ENCODE data around the gene RASL12.

The RASL12 gene

GRCh38 chr15:65067645-65068402, at the start of gene RASL12:
RASL12 (minus strand) TSS chr15:65067991; CDS start chr15:65067835, 156 bp downstream.
- Histone ChIP-seq H3K9ac (ENCODE audit: low read length) (no peak within 1 kb of the TSS), H4K20me1 (ENCODE audit: low read depth, low read length) (no peaks in the 10 kb centered on the region), H3K27ac (ENCODE audit: low read depth, low read length) (no peak within 1 kb of the TSS), H3K9me3 (ENCODE audit: insufficient read depth, low read length) (no peaks in the 10 kb centered on the region), H3K4me3 (ENCODE audit: insufficient read depth, low read length, poor library complexity, severe bottlenecking) (no peak within 1 kb of the TSS), H3F3A (ENCODE audit: insufficient read depth) (no peaks in the 10 kb centered on the region), H3K27me3 (ENCODE audit: low read length) (no peaks in the 10 kb centered on the region), H3K79me2 (ENCODE audit: insufficient read depth, low read length) (no peaks in the 10 kb centered on the region), H3K9me2 (replicated peaks; ENCODE audit: insufficient read depth, low read length) (no peaks in the 10 kb centered on the region), H3K4me2 (ENCODE audit: low read depth, low read length, poor library complexity, severe bottlenecking) (no peak within 1 kb of the TSS), H3K36me3 (ENCODE audit: low read length) (no peaks in the 10 kb centered on the region), H2AFZ (ENCODE audit: low read depth, low read length, severe bottlenecking) (no peak within 1 kb of the TSS)
- TF ChIP-seq CTCF (IDR thresholded peaks at IDR 0.05; ENCODE audit: insufficient read depth, low read length, poor library complexity, severe bottlenecking) = no peak

GRCh38 chr15:65115542-65115941, 47.8 kb upstream of the RASL12 start:
- Histone ChIP-seq H3K9me2 (replicated peaks; ENCODE audit: insufficient read depth, low read length) (no peaks in the 10 kb centered on the region), H3K9ac (ENCODE audit: low read length) (no peak overlapping the region), H3K27me3 (ENCODE audit: low read length) (no peaks in the 10 kb centered on the region), H3K27ac (ENCODE audit: low read depth, low read length) (no peak overlapping the region), H2AFZ (ENCODE audit: low read depth, low read length, severe bottlenecking) (no peak overlapping the region), H3K36me3 (ENCODE audit: low read length) (peaks cover 20% of the 10 kb centered on the region), H3K9me3 (ENCODE audit: insufficient read depth, low read length) (no peaks in the 10 kb centered on the region), H4K20me1 (ENCODE audit: low read depth, low read length) (no peaks in the 10 kb centered on the region), H3K4me3 (ENCODE audit: insufficient read depth, low read length, poor library complexity, severe bottlenecking) (no peak overlapping the region), H3F3A (ENCODE audit: insufficient read depth) (no peaks in the 10 kb centered on the region), H3K4me2 (ENCODE audit: low read depth, low read length, poor library complexity, severe bottlenecking) (no peak overlapping the region), H3K79me2 (ENCODE audit: insufficient read depth, low read length) (no peaks in the 10 kb centered on the region)
- no peak for TF ChIP-seq CTCF (IDR thresholded peaks at IDR 0.05; ENCODE audit: insufficient read depth, low read length, poor library complexity, severe bottlenecking)
- TF ChIP-seq EZH2phosphoT487 (conservative IDR thresholded peaks at IDR 0.05; ENCODE audit: low read length) = no peak

- Histone ChIP-seq H3K36me3 (ENCODE audit: low read length) (peaks cover 20% of the 10 kb centered on the region), H3K4me3 (ENCODE audit: insufficient read depth, low read length, poor library complexity, severe bottlenecking) (no peak within 1 kb of the TSS), H3K79me2 (ENCODE audit: insufficient read depth, low read length) (no peaks in the 10 kb centered on the region), H2AFZ (ENCODE audit: low read depth, low read length, severe bottlenecking) (no peak within 1 kb of the TSS), H3F3A (ENCODE audit: insufficient read depth) (no peaks in the 10 kb centered on the region), H3K4me2 (ENCODE audit: low read depth, low read length, poor library complexity, severe bottlenecking) (no peak within 1 kb of the TSS), H3K9me2 (replicated peaks; ENCODE audit: insufficient read depth, low read length) (no peaks in the 10 kb centered on the region), H3K9me3 (ENCODE audit: insufficient read depth, low read length) (no peaks in the 10 kb centered on the region), H3K27me3 (ENCODE audit: low read length) (no peaks in the 10 kb centered on the region), H3K9ac (ENCODE audit: low read length) (no peak within 1 kb of the TSS), H4K20me1 (ENCODE audit: low read depth, low read length) (no peaks in the 10 kb centered on the region), H3K27ac (ENCODE audit: low read depth, low read length) (no peak within 1 kb of the TSS)
- TF ChIP-seq EZH2phosphoT487 (conservative IDR thresholded peaks at IDR 0.05; ENCODE audit: low read length) = no peak
- no peak for TF ChIP-seq CTCF (IDR thresholded peaks at IDR 0.05; ENCODE audit: insufficient read depth, low read length, poor library complexity, severe bottlenecking)
Measured at GRCh38 chr15:65115086-65115485, 47.3 kb upstream of the RASL12 start, which contains the start of gene UBAP1L. UBAP1L (minus strand) TSS chr15:65115200; CDS start chr15:65106215, 8,985 bp downstream.
